Measurements from ENCODE around the gene COL4A4. TPM values are rescaled to one million over a fixed set of nuclear protein-coding genes. Genes with fewer than 3 reads are reported as not detected.

Gene COL4A4
- total RNA-seq, 1 donor from 2014 or later = 8.9 TPM

- intact Hi-C loops (cut with micrococcal nuclease) = no loop called here
- DNase-seq = no peak
Measured at GRCh38 chr2:227016894-227017293, 147.1 kb downstream of the COL4A4 start.

GRCh38 chr2:227013881-227014280 is 150.1 kb downstream of the COL4A4 start:
- no peak for TF ChIP-seq CTCF (IDR thresholded peaks at IDR 0.05; ENCODE audit: borderline replicate concordance)
- H3K4me1 ChIP-seq = no peaks in the 10 kb centered on the region
- DNase-seq = no peak
- H3K27me3 ChIP-seq (ENCODE audit: low read depth) = no peaks in the 10 kb centered on the region
- H3K27ac ChIP-seq (replicated peaks) = no peak overlapping the region
- no peak overlapping the region for H3K4me3 ChIP-seq
- no peaks in the 10 kb centered on the region for H3K9me3 ChIP-seq (replicated peaks)
- intact Hi-C loops (cut with micrococcal nuclease) = no loop called here
- peaks cover 7% of the 10 kb centered on the region for H3K36me3 ChIP-seq

More at GRCh38 chr2:227016894-227017293, 147.1 kb downstream of the COL4A4 start:
- Histone ChIP-seq H3K27me3 (ENCODE audit: low read depth) (no peaks in the 10 kb centered on the region), H3K27ac (replicated peaks) (no peak overlapping the region), H3K4me3 (no peak overlapping the region), H3K36me3 (peaks cover 6% of the 10 kb centered on the region), H3K4me1 (no peaks in the 10 kb centered on the region), H3K9me3 (replicated peaks) (no peaks in the 10 kb centered on the region)
- TF ChIP-seq CTCF (IDR thresholded peaks at IDR 0.05; ENCODE audit: borderline replicate concordance) = no peak

GRCh38 chr2:227013330-227013729 is 150.7 kb downstream of the COL4A4 start:
- Histone ChIP-seq H3K27me3 (ENCODE audit: low read depth) (no peaks in the 10 kb centered on the region), H3K4me3 (no peak overlapping the region), H3K4me1 (no peaks in the 10 kb centered on the region), H3K9me3 (replicated peaks) (no peaks in the 10 kb centered on the region), H3K36me3 (peaks cover 7% of the 10 kb centered on the region), H3K27ac (replicated peaks) (no peak overlapping the region)
- no peak for TF ChIP-seq CTCF (IDR thresholded peaks at IDR 0.05; ENCODE audit: borderline replicate concordance)
- intact Hi-C loops (cut with micrococcal nuclease) = no loop called here
- no peak for DNase-seq

GRCh38 chr2:227010433-227010832 is 153.6 kb downstream of the COL4A4 start:
- H3K9me3 ChIP-seq (replicated peaks) = no peaks in the 10 kb centered on the region
- no peaks in the 10 kb centered on the region for H3K27me3 ChIP-seq (ENCODE audit: low read depth)
- intact Hi-C loops (cut with micrococcal nuclease) = no loop called here
- no peak overlapping the region for H3K27ac ChIP-seq (replicated peaks)
- H3K4me3 ChIP-seq = no peak overlapping the region
- DNase-seq = no peak
- H3K4me1 ChIP-seq = no peaks in the 10 kb centered on the region
- no peak for TF ChIP-seq CTCF (IDR thresholded peaks at IDR 0.05; ENCODE audit: borderline replicate concordance)
- peaks cover 10% of the 10 kb centered on the region for H3K36me3 ChIP-seq

GRCh38 chr2:227007940-227008339 is 156.1 kb downstream of the COL4A4 start:
- Histone ChIP-seq H3K27ac (replicated peaks) (no peak overlapping the region), H3K4me1 (no peaks in the 10 kb centered on the region), H3K4me3 (no peak overlapping the region), H3K36me3 (peaks cover 18% of the 10 kb centered on the region), H3K27me3 (ENCODE audit: low read depth) (no peaks in the 10 kb centered on the region), H3K9me3 (replicated peaks) (no peaks in the 10 kb centered on the region)
- intact Hi-C loops (cut with micrococcal nuclease) = no loop called here
- no peak for TF ChIP-seq CTCF (IDR thresholded peaks at IDR 0.05; ENCODE audit: borderline replicate concordance)
- DNase-seq = no peak

- no peak for DNase-seq
- no peaks in the 10 kb centered on the region for H3K4me1 ChIP-seq
- H3K27me3 ChIP-seq (ENCODE audit: low read depth) = no peaks in the 10 kb centered on the region
- H3K4me3 ChIP-seq = no peak overlapping the region
- peaks cover 17% of the 10 kb centered on the region for H3K36me3 ChIP-seq
- intact Hi-C loops (cut with micrococcal nuclease) = no loop called here
- no peak overlapping the region for H3K27ac ChIP-seq (replicated peaks)
- H3K9me3 ChIP-seq (replicated peaks) = no peaks in the 10 kb centered on the region
- no peak for TF ChIP-seq CTCF (IDR thresholded peaks at IDR 0.05; ENCODE audit: borderline replicate concordance)
Measured at GRCh38 chr2:227007148-227007547, 156.9 kb downstream of the COL4A4 start.

All from left ventricle myocardium inferior (tissue), 1 donor.